Activated naive CD4-positive, alpha-beta T cell treated with anti-CD3 and anti-CD28 coated beads, Interleukin-2, amount 10 ng/mL, durations not matched to agents 7 days and 5 days (primary cell): ENCODE results near the gene SERPINB5.

ENCODE experiments used
- CTCF ChIA-PET: fragments of 350-600 bp; sonication (Branson Sonifier 250); formaldehyde crosslinking; loops from one replicate; lab custom pipeline; 2021; ENCODE audit warnings: antibody characterized with exemption; lab: Charles Lee
- DNase-seq: peaks from one replicate; pipeline ENCODE4 v3.0.0-alpha.2; 2020
- H3K27ac Mint-ChIP-seq: one replicate; pipeline ENCODE4 v1.8.0; 2021; ENCODE audit warnings: mild to moderate bottlenecking, moderate library complexity, mixed read lengths
- H3K27me3 Mint-ChIP-seq: one replicate; pipeline ENCODE4 v1.8.0; 2021; ENCODE audit warnings: mild to moderate bottlenecking, mixed read lengths
- H3K36me3 Mint-ChIP-seq: one replicate; pipeline ENCODE4 v1.8.0; 2021; ENCODE audit warnings: mixed read lengths
- H3K4me1 Mint-ChIP-seq: one replicate; pipeline ENCODE4 v1.8.0; 2021; ENCODE audit warnings: mixed read lengths
- H3K4me3 Mint-ChIP-seq: one replicate; pipeline ENCODE4 v1.8.0; 2021; ENCODE audit warnings: mild to moderate bottlenecking, moderate library complexity, mixed read lengths
- H3K9me3 Mint-ChIP-seq: one replicate; pipeline ENCODE4 v1.8.0; 2021; ENCODE audit warnings: mixed read lengths

Gene SERPINB5

GRCh38 chr18:63480915-63481314, 4.2 kb downstream of the SERPINB5 start:
- Mint-ChIP-seq H3K27ac (no peak overlapping the region), H3K4me1 (no peaks in the 10 kb centered on the region), H3K9me3 (no peaks in the 10 kb centered on the region), H3K36me3 (no peaks in the 10 kb centered on the region), H3K4me3 (no peak overlapping the region), H3K27me3 (peaks cover 11% of the 10 kb centered on the region)
- CTCF ChIA-PET, result no interaction called here
- no peak for DNase-seq

- H3K4me3 Mint-ChIP-seq, result no peak overlapping the region
- H3K4me1 Mint-ChIP-seq, result no peaks in the 10 kb centered on the region
- peaks cover 8% of the 10 kb centered on the region for H3K27me3 Mint-ChIP-seq
- H3K27ac Mint-ChIP-seq, result no peak overlapping the region
- DNase-seq, result no peak
- CTCF ChIA-PET, result interaction anchor here (0.9 to 1.0 kb wide), 2 partner anchors 9 to 12 kb away, joined by 3 read pairs; no protein-coding TSS in a partner anchor
- no peaks in the 10 kb centered on the region for H3K36me3 Mint-ChIP-seq
- no peaks in the 10 kb centered on the region for H3K9me3 Mint-ChIP-seq
Observed at GRCh38 chr18:63487676-63488075, 10.9 kb downstream of the SERPINB5 start.

GRCh38 chr18:63488160-63488559, 11.4 kb downstream of the SERPINB5 start:
- Mint-ChIP-seq H3K27ac (no peak overlapping the region), H3K4me3 (no peak overlapping the region), H3K4me1 (no peaks in the 10 kb centered on the region), H3K27me3 (peaks cover 13% of the 10 kb centered on the region), H3K36me3 (no peaks in the 10 kb centered on the region), H3K9me3 (no peaks in the 10 kb centered on the region)
- DNase-seq, result no peak
- CTCF ChIA-PET, result interaction anchor here (0.9 to 1.0 kb wide), 2 partner anchors 8 to 11 kb away, joined by 3 read pairs; no protein-coding TSS in a partner anchor

GRCh38 chr18:63492851-63493250, 16.1 kb downstream of the SERPINB5 start:
- CTCF ChIA-PET, result no interaction called here
- Mint-ChIP-seq H3K27me3 (peaks cover 16% of the 10 kb centered on the region), H3K9me3 (no peaks in the 10 kb centered on the region), H3K4me3 (no peak overlapping the region), H3K27ac (no peak overlapping the region), H3K36me3 (no peaks in the 10 kb centered on the region), H3K4me1 (no peaks in the 10 kb centered on the region)
- DNase-seq, result no peak

- H3K4me1 Mint-ChIP-seq, result no peaks in the 10 kb centered on the region
- no peak overlapping the region for H3K4me3 Mint-ChIP-seq
- H3K27me3 Mint-ChIP-seq, result peaks cover 16% of the 10 kb centered on the region
- H3K36me3 Mint-ChIP-seq, result no peaks in the 10 kb centered on the region
- H3K27ac Mint-ChIP-seq, result no peak overlapping the region
- CTCF ChIA-PET, result interaction anchor here (1.3 kb wide), 1 partner anchor 15 kb away, joined by 3 read pairs; no protein-coding TSS in a partner anchor
- H3K9me3 Mint-ChIP-seq, result no peaks in the 10 kb centered on the region
- DNase-seq, result no peak
Observed at GRCh38 chr18:63495675-63496074, 18.9 kb downstream of the SERPINB5 start.

GRCh38 chr18:63505566-63506335, 29.0 kb downstream of the SERPINB5 start:
- H3K4me1 Mint-ChIP-seq, result no peaks in the 10 kb centered on the region
- H3K27ac Mint-ChIP-seq, result no peak overlapping the region
- no peak overlapping the region for H3K4me3 Mint-ChIP-seq
- DNase-seq, result peak; percentile 38
- no peaks in the 10 kb centered on the region for H3K36me3 Mint-ChIP-seq
- H3K9me3 Mint-ChIP-seq, result no peaks in the 10 kb centered on the region
- CTCF ChIA-PET, result interaction anchor here (0.7 to 7.1 kb wide), 4 partner anchors 11 to 488 kb away, joined by 3 to 44 read pairs (median 4); no protein-coding TSS in a partner anchor
- H3K27me3 Mint-ChIP-seq, result peaks cover 18% of the 10 kb centered on the region

GRCh38 chr18:63506336-63506646, 29.5 kb downstream of the SERPINB5 start:
- no peak overlapping the region for H3K4me3 Mint-ChIP-seq
- CTCF ChIA-PET, result interaction anchor here (0.6 to 7.1 kb wide), 5 partner anchors 11 to 313 kb away, joined by 3 to 44 read pairs (median 3); no protein-coding TSS in a partner anchor
- no peak overlapping the region for H3K27ac Mint-ChIP-seq

GRCh38 chr18:63508596-63508995, 31.8 kb downstream of the SERPINB5 start:
- no peak for DNase-seq
- Mint-ChIP-seq H3K9me3 (no peaks in the 10 kb centered on the region), H3K27ac (no peak overlapping the region), H3K36me3 (no peaks in the 10 kb centered on the region), H3K4me1 (no peaks in the 10 kb centered on the region), H3K4me3 (no peak overlapping the region), H3K27me3 (peaks cover 33% of the 10 kb centered on the region)
- CTCF ChIA-PET, result interaction anchor here (7.1 kb wide), 1 partner anchor 8 kb away, joined by 44 read pairs; no protein-coding TSS in a partner anchor

More at GRCh38 chr18:63506336-63506646, 29.5 kb downstream of the SERPINB5 start:
- DNase-seq, result no peak
- H3K9me3 Mint-ChIP-seq, result no peaks in the 10 kb centered on the region
- H3K36me3 Mint-ChIP-seq, result no peaks in the 10 kb centered on the region
- peaks cover 21% of the 10 kb centered on the region for H3K27me3 Mint-ChIP-seq
- no peaks in the 10 kb centered on the region for H3K4me1 Mint-ChIP-seq

GRCh38 chr18:63511285-63511684, 34.5 kb downstream of the SERPINB5 start:
- no peaks in the 10 kb centered on the region for H3K36me3 Mint-ChIP-seq
- no peak overlapping the region for H3K4me3 Mint-ChIP-seq
- no peaks in the 10 kb centered on the region for H3K4me1 Mint-ChIP-seq
- CTCF ChIA-PET, result interaction anchor here (0.8 to 12.0 kb wide), 15 partner anchors 9 to 1465 kb away, joined by 3 to 164 read pairs (median 4); no protein-coding TSS in a partner anchor
- peaks cover 36% of the 10 kb centered on the region for H3K27me3 Mint-ChIP-seq
- peak; percentile 34 for DNase-seq
- no peaks in the 10 kb centered on the region for H3K9me3 Mint-ChIP-seq
- H3K27ac Mint-ChIP-seq, result no peak overlapping the region

- Mint-ChIP-seq H3K27me3 (peaks cover 22% of the 10 kb centered on the region), H3K9me3 (no peaks in the 10 kb centered on the region), H3K27ac (no peak overlapping the region), H3K4me1 (no peaks in the 10 kb centered on the region), H3K4me3 (no peak overlapping the region), H3K36me3 (no peaks in the 10 kb centered on the region)
- DNase-seq, result no peak
- CTCF ChIA-PET, result interaction anchor here (0.6 to 12.0 kb wide), 7 partner anchors 7 to 461 kb away, joined by 3 to 164 read pairs (median 3); no protein-coding TSS in a partner anchor
Observed at GRCh38 chr18:63514326-63514725, 37.6 kb downstream of the SERPINB5 start.

GRCh38 chr18:63514888-63515678, 38.3 kb downstream of the SERPINB5 start:
- Mint-ChIP-seq H3K4me1 (no peaks in the 10 kb centered on the region), H3K36me3 (no peaks in the 10 kb centered on the region), H3K4me3 (no peak overlapping the region), H3K27me3 (peaks cover 26% of the 10 kb centered on the region), H3K27ac (no peak overlapping the region), H3K9me3 (no peaks in the 10 kb centered on the region)
- no peak for DNase-seq
- CTCF ChIA-PET, result interaction anchor here (0.6 to 12.0 kb wide), 5 partner anchors 8 to 422 kb away, joined by 3 to 164 read pairs (median 3); no protein-coding TSS in a partner anchor

GRCh38 chr18:63515801-63516200, 39.0 kb downstream of the SERPINB5 start:
- no peak overlapping the region for H3K4me3 Mint-ChIP-seq
- H3K9me3 Mint-ChIP-seq, result no peaks in the 10 kb centered on the region
- H3K27ac Mint-ChIP-seq, result no peak overlapping the region
- CTCF ChIA-PET, result interaction anchor here (1.2 to 12.0 kb wide), 4 partner anchors 8 to 307 kb away, joined by 3 to 164 read pairs (median 24); no protein-coding TSS in a partner anchor
- H3K27me3 Mint-ChIP-seq, result peaks cover 30% of the 10 kb centered on the region
- H3K36me3 Mint-ChIP-seq, result no peaks in the 10 kb centered on the region
- no peaks in the 10 kb centered on the region for H3K4me1 Mint-ChIP-seq
- no peak for DNase-seq

- H3K4me1 Mint-ChIP-seq, result no peaks in the 10 kb centered on the region
- no peak overlapping the region for H3K27ac Mint-ChIP-seq
- H3K27me3 Mint-ChIP-seq, result peaks cover 19% of the 10 kb centered on the region
- no peaks in the 10 kb centered on the region for H3K9me3 Mint-ChIP-seq
- no peaks in the 10 kb centered on the region for H3K36me3 Mint-ChIP-seq
- peak; percentile 67 for DNase-seq
- CTCF ChIA-PET, result interaction anchor here (0.7 to 12.0 kb wide), 28 partner anchors 9 to 490 kb away, joined by 3 to 164 read pairs (median 3); partner anchors contain the start of gene SERPINB5
- H3K4me3 Mint-ChIP-seq, result no peak overlapping the region
Observed at GRCh38 chr18:63518178-63519012, 41.6 kb downstream of the SERPINB5 start.
